Measurements from ENCODE around the gene NF1. TPM values are rescaled to one million over a fixed set of nuclear protein-coding genes. Genes with fewer than 3 reads are reported as not detected.

Gene NF1
- total RNA-seq, 2 donors from 2014 or later: 62.3 to 68.0 TPM

DNA sequence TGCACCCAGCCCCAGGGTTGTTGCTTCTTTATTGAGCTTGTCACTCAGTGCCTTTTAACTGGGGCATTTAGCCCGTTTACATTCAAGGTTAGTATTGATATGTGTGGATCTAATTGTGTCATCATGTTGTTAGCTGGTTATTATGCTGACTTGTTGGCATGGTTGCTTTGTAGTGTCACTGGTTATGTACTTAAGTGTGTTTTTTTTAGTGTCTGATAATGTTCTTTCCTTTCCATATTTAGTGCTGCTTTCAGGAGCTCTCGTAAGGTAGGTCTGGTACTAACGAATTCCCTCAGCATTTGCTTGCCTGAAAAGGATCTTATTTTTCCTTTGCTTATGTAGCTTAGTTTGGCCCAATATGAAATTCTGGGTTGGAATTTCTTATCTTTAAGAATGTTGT is 33.5 kb downstream of the NF1 start:
- WGBS: 83% methylated on average over 3 of the region's 3 CpGs
- Histone ChIP-seq H3K27ac (no peak overlapping the region), H3K36me3 (no peaks in the 10 kb centered on the region), H3K27me3 (replicated peaks; ENCODE audit: insufficient read depth) (no peaks in the 10 kb centered on the region), H3K4me3 (no peak overlapping the region), H3K9me3 (no peaks in the 10 kb centered on the region), H3K4me1 (replicated peaks) (no peaks in the 10 kb centered on the region)
- DNase-seq (ENCODE audit: low spot score): no peak
- intact Hi-C loops (cut with DNase I): no loop called here
- TF ChIP-seq, protein P1, sequence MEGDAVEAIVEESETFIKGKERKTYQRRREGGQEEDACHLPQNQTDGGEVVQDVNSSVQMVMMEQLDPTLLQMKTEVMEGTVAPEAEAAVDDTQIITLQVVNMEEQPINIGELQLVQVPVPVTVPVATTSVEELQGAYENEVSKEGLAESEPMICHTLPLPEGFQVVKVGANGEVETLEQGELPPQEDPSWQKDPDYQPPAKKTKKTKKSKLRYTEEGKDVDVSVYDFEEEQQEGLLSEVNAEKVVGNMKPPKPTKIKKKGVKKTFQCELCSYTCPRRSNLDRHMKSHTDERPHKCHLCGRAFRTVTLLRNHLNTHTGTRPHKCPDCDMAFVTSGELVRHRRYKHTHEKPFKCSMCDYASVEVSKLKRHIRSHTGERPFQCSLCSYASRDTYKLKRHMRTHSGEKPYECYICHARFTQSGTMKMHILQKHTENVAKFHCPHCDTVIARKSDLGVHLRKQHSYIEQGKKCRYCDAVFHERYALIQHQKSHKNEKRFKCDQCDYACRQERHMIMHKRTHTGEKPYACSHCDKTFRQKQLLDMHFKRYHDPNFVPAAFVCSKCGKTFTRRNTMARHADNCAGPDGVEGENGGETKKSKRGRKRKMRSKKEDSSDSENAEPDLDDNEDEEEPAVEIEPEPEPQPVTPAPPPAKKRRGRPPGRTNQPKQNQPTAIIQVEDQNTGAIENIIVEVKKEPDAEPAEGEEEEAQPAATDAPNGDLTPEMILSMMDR (IDR thresholded peaks at IDR 0.05): no peak
- no peak for TF ChIP-seq POLR2AphosphoS5 (IDR thresholded peaks at IDR 0.05)
- TF ChIP-seq POLR2A (IDR thresholded peaks at IDR 0.05): no peak

DNA sequence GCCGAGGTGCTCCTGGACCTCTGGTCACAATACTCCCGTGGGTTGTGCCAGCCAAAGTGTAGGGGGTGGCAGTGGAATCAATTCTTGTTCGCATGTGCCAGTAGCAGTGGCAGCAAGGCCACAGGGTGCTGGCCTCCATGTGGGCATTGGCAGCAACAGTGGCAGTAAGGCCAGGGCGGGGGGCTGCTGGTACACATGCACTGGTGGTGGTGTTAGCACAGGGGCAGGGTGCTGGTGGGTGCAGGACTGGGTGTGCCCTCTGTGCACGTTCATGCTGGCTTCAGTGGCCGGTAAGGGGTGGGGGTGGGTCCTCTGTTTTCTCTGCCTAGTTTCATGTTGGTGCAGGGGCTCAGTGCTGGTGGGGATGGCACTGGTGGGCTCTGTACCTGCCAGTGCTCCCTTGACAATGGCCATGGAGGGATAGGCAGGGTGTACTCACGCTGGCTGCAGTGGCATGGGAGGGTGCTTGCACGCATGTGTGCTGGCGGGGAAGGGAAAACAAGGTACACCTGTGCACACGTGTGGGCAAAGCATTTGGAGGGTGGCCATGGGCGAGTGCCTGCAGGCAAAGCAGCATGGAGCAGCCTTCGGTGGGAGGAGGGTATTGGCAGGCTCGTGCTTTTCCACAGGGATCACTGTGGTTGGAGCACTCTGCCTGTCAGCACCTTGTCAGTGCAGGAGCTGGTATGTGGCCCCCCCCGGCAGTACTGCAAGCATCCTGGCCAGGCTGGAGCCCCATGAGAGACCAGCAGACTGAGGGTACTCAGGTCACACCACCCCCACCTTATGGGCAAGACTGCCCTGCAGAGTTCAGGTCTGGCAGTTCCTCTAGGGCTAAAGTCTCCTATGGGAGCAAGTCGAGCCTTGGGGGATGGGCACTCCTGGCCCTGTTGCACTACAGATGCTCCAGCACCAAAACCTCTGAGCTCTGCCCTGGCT is 35.8 kb downstream of the NF1 start:
- no peak for TF ChIP-seq POLR2A (IDR thresholded peaks at IDR 0.05)
- TF ChIP-seq POLR2AphosphoS5 (IDR thresholded peaks at IDR 0.05): no peak
- TF ChIP-seq, protein P1 (IDR thresholded peaks at IDR 0.05): no peak
- H3K27me3 ChIP-seq (replicated peaks; ENCODE audit: insufficient read depth): no peaks in the 10 kb centered on the region
- H3K9me3 ChIP-seq: no peaks in the 10 kb centered on the region
- H3K4me1 ChIP-seq (replicated peaks): no peaks in the 10 kb centered on the region
- H3K36me3 ChIP-seq: no peaks in the 10 kb centered on the region
- WGBS: 62% methylated on average over 15 of the region's 15 CpGs
- DNase-seq (ENCODE audit: low spot score): no peak
- intact Hi-C loops (cut with DNase I): no loop called here
- no peak overlapping the region for H3K27ac ChIP-seq
- no peak overlapping the region for H3K4me3 ChIP-seq

DNA sequence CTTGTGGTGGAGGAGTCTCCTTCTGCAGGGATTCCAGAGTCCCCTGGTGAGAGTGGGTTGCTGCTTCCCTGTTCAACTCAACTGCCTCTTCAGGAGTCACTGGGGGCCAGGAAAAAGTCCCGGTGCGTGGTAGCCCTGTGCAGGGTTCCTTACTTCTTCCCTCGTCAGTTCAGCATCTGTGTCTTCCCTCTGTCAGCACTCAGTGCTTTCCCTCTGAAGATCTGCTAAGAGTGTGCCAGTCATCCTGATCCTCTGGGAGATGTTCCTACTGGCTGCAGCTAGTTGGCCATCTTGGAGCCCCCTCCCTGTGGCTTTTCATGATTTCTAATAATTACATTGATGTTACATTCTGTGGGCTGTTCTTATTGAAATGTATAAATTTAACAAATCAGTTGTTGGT is 36.5 kb downstream of the NF1 start:
- H3K9me3 ChIP-seq: no peaks in the 10 kb centered on the region
- WGBS: 86% methylated on average over 3 of the region's 3 CpGs
- intact Hi-C loops (cut with DNase I): no loop called here
- H3K4me1 ChIP-seq (replicated peaks): no peaks in the 10 kb centered on the region
- no peak for DNase-seq (ENCODE audit: low spot score)
- no peaks in the 10 kb centered on the region for H3K36me3 ChIP-seq
- no peak overlapping the region for H3K4me3 ChIP-seq
- H3K27me3 ChIP-seq (replicated peaks; ENCODE audit: insufficient read depth): no peaks in the 10 kb centered on the region
- TF ChIP-seq POLR2A (IDR thresholded peaks at IDR 0.05): no peak
- no peak overlapping the region for H3K27ac ChIP-seq

DNA sequence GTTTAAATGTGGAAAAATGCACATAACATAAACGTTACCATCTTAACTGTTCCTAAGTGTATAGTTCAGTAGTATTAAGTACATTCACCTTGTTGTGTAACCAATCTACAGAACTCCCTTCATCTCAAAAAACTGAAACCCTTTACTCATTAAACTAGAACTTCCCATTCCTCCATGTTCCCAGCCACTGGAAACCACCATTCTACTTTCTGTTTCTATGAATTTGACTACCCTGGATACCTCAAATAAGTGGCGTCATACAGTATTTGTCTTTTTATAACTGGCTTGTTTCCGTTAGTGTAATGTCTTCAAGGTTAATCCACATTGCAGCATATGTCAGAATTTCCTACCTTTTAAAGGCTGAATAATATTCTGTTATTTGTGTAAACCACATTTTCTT is 38.2 kb downstream of the NF1 start:
- no peaks in the 10 kb centered on the region for H3K36me3 ChIP-seq
- no peaks in the 10 kb centered on the region for H3K9me3 ChIP-seq
- no peak overlapping the region for H3K27ac ChIP-seq
- intact Hi-C loops (cut with DNase I): no loop called here
- no peak overlapping the region for H3K4me3 ChIP-seq
- no peaks in the 10 kb centered on the region for H3K27me3 ChIP-seq (replicated peaks; ENCODE audit: insufficient read depth)
- 92% methylated on average over 3 of the region's 3 CpGs for WGBS
- H3K4me1 ChIP-seq (replicated peaks): no peaks in the 10 kb centered on the region
- DNase-seq (ENCODE audit: low spot score): no peak
- TF ChIP-seq, protein P1 (IDR thresholded peaks at IDR 0.05): no peak
- TF ChIP-seq POLR2A (IDR thresholded peaks at IDR 0.05) (no peak), POLR2AphosphoS5 (IDR thresholded peaks at IDR 0.05) (no peak)

DNA sequence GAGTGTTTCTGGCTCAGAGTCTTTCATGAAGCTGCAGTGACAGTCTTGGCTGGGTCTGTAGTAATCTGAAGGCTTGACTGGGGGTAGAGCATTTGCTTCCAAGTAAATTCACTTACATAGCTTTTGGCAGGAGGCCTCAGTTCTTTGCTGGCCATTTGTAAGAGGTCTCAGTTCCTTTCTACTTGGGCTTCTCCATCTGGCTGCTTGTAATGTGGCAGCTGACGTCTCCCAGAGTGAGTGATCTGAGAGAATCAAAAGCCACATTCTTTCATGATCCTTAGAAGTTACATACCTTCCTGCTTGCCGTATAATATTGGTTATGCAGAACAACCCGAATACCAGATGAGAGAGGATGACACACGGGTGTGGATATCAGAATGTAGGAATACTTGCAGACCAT is 39.8 kb downstream of the NF1 start:
- Histone ChIP-seq H3K36me3 (no peaks in the 10 kb centered on the region), H3K4me3 (no peak overlapping the region), H3K9me3 (no peaks in the 10 kb centered on the region), H3K4me1 (replicated peaks) (no peaks in the 10 kb centered on the region), H3K27me3 (replicated peaks; ENCODE audit: insufficient read depth) (no peaks in the 10 kb centered on the region), H3K27ac (no peak overlapping the region)
- 82% methylated on average over 4 of the region's 4 CpGs for WGBS
- TF ChIP-seq POLR2A (IDR thresholded peaks at IDR 0.05): no peak
- TF ChIP-seq, protein P1 (IDR thresholded peaks at IDR 0.05): no peak
- TF ChIP-seq POLR2AphosphoS5 (IDR thresholded peaks at IDR 0.05): no peak
- intact Hi-C loops (cut with DNase I): no loop called here
- no peak for DNase-seq (ENCODE audit: low spot score)

Data from prostate gland (tissue), 2 donors.